ENCODE data around the gene RAVER1.
A peak's percentile ranks its signal among the peaks of the same experiment; 100 is the strongest.

Gene RAVER1

GRCh38 chr19:10270616-10271394 lies 62.5 kb downstream of the RAVER1 start, which contains the start of gene ICAM1:
TSS of gene ICAM1 (plus strand) at chr19:10271120. CDS start at chr19:10271160, 40 bp downstream.
- DNase-seq (ENCODE audit: low read depth, low spot score): no peak

GRCh38 chr19:10270180-10270615 lies 63.1 kb downstream of the RAVER1 start:
- DNase-seq (ENCODE audit: low read depth, low spot score): no peak

- DNase-seq (ENCODE audit: low read depth, low spot score): peak; percentile 56
Observed at GRCh38 chr19:10269333-10270179, 63.8 kb downstream of the RAVER1 start.

- DNase-seq (ENCODE audit: low read depth, low spot score): no peak
Observed at GRCh38 chr19:10268071-10268470, 65.3 kb downstream of the RAVER1 start.

DNA sequence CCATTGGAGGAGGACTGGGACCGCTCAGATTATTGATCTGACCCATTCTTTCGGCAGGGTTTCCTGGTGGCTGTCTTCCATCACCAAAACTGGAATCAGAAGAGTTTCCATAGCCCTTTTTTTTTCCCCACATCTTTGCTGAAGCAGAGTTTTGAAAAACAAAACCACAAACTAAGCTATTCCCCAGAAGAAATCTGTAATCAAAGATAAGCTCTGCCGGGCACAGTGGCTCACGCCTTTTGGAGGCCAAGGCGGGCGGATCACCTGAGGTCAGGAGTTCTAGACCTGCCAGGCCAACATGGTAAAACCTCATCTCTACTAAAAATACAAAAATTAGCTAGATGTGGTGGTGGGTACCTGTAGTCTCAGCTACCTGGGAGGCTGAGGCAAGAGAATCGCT lies 66.6 kb downstream of the RAVER1 start:
- DNase-seq (ENCODE audit: low read depth, low spot score): no peak

All from smooth muscle cell of the brain vasculature (primary cell).